Trophoblast cell (in vitro differentiated cells and primary cell): Measurements from ENCODE around the gene CHST5.

Source experiments
- DNase-seq, 2 donors: peaks; one replicate each; pipeline ENCODE4 v3.0.0-alpha.2; 2016
- H2AFZ ChIP-seq: 2 replicates; pipeline ENCODE4 v1.6.1; 2013; ENCODE audit warnings: low read length, moderate library complexity, mild to moderate bottlenecking; ENCODE audit not compliant: insufficient read depth, poor library complexity
- H2AK5ac ChIP-seq: 2 replicates; pipeline ENCODE4 v1.6.1; 2013; ENCODE audit warnings: mild to moderate bottlenecking, low read length
- H2BK120ac ChIP-seq: 2 replicates; pipeline ENCODE4 v1.6.1; 2013; ENCODE audit warnings: low read length, mild to moderate bottlenecking, moderate library complexity; ENCODE audit not compliant: insufficient read depth, poor library complexity
- H2BK12ac ChIP-seq: 2 replicates; pipeline ENCODE4 v1.6.1; 2013; ENCODE audit warnings: mild to moderate bottlenecking, low read length, moderate library complexity
- H2BK5ac ChIP-seq: 2 replicates; pipeline ENCODE4 v1.6.1; 2013; ENCODE audit warnings: low read length, low read depth, moderate library complexity, mild to moderate bottlenecking; ENCODE audit not compliant: poor library complexity
- H3K14ac ChIP-seq: 2 replicates; pipeline ENCODE4 v1.6.1; 2013; ENCODE audit warnings: mild to moderate bottlenecking, low read length
- H3K18ac ChIP-seq: 2 replicates; pipeline ENCODE4 v1.6.1; 2013; ENCODE audit warnings: mild to moderate bottlenecking, low read length
- H3K23ac ChIP-seq: 2 replicates; pipeline ENCODE4 v1.6.1; 2013; ENCODE audit warnings: low read length
- H3K27ac ChIP-seq: 2 replicates; pipeline ENCODE4 v1.5.1; 2013; ENCODE audit warnings: low read depth, mild to moderate bottlenecking, inconsistent platforms, low read length, moderate library complexity
- H3K27me3 ChIP-seq: 2 replicates; pipeline ENCODE4 v1.6.1; 2013; ENCODE audit warnings: inconsistent platforms, mild to moderate bottlenecking, low read length, moderate library complexity; ENCODE audit not compliant: insufficient read depth
- H3K36me3 ChIP-seq, 2 experiments: 1 replicate in 1 of 2; 2 replicates in 1 of 2; pipeline ENCODE4 v1.6.1; 2013; ENCODE audit warnings: low read length in 2 of 2, mild to moderate bottlenecking in 2 of 2, moderate library complexity in 1 of 2; ENCODE audit not compliant: insufficient read depth in 2 of 2, control insufficient read depth in 1 of 2
- H3K4ac ChIP-seq: 2 replicates; pipeline ENCODE4 v1.6.1; 2013; ENCODE audit warnings: low read depth, mild to moderate bottlenecking, low read length, moderate library complexity
- H3K4me1 ChIP-seq, 2 experiments: 1 replicate in 1 of 2; 2 replicates in 1 of 2; pipeline ENCODE4 v1.6.1; 2013; ENCODE audit warnings: low read length in 2 of 2, mild to moderate bottlenecking in 2 of 2, moderate library complexity in 1 of 2; ENCODE audit not compliant: insufficient read depth in 2 of 2, control insufficient read depth in 1 of 2
- H3K4me2 ChIP-seq: 2 replicates; pipeline ENCODE4 v1.6.1; 2013; ENCODE audit warnings: inconsistent platforms, mild to moderate bottlenecking, low read length, moderate library complexity
- H3K4me3 ChIP-seq: 2 replicates; pipeline ENCODE4 v1.5.1; 2013; ENCODE audit warnings: mild to moderate bottlenecking, low read depth, low read length, inconsistent platforms
- H3K79me1 ChIP-seq: one replicate; pipeline ENCODE4 v1.6.1; 2013; ENCODE audit warnings: low read length
- H3K79me2 ChIP-seq: 2 replicates; pipeline ENCODE4 v1.6.1; 2013; ENCODE audit warnings: low read length, mild to moderate bottlenecking; ENCODE audit not compliant: control insufficient read depth, insufficient read depth, poor library complexity
- H3K9ac ChIP-seq: 2 replicates; pipeline ENCODE4 v1.6.1; 2013; ENCODE audit warnings: mild to moderate bottlenecking, low read length
- H3K9me3 ChIP-seq: 2 replicates; pipeline ENCODE4 v1.6.1; 2013; ENCODE audit warnings: low read depth, mild to moderate bottlenecking, control low read depth, inconsistent platforms, low read length; ENCODE audit not compliant: insufficient read depth
- H4K12ac ChIP-seq: 2 replicates; pipeline ENCODE4 v1.6.1; 2013; ENCODE audit warnings: low read depth, mild to moderate bottlenecking, low read length, moderate library complexity
- H4K8ac ChIP-seq: 2 replicates; pipeline ENCODE4 v1.6.1; 2013; ENCODE audit warnings: low read depth, mild to moderate bottlenecking, low read length, moderate library complexity
- H4K91ac ChIP-seq: one replicate; pipeline ENCODE4 v1.6.1; 2013; ENCODE audit warnings: low read depth, mild to moderate bottlenecking, low read length, moderate library complexity
- WGBS: extraction: QIAGEN DNeasy Blood & Tissue Kit; methylation state at CpG from one replicate; pipeline ENCODE4 v1.1.7; 2013; ENCODE audit warnings: missing lambda C conversion rate; ENCODE audit not compliant: insufficient read length, insufficient coverage; ENCODE audit errors: extremely low coverage; 5-methylcytosine and 5-hydroxymethylcytosine counted together

Gene CHST5

GRCh38 chr16:75486676-75487313 lies 49.1 kb downstream of the CHST5 start:
- Histone ChIP-seq H4K8ac (no peak overlapping the region), H3K79me2 (no peaks in the 10 kb centered on the region), H2AK5ac (no peak overlapping the region), H3K23ac (no peak overlapping the region), H4K91ac (no peak overlapping the region), H3K4ac (no peak overlapping the region), H3K36me3 (no peaks in the 10 kb centered on the region), H2BK5ac (no peak overlapping the region), H3K4me1 (no peaks in the 10 kb centered on the region), H3K4me2 (no peak overlapping the region), H3K9ac (no peak overlapping the region), H3K4me3 (no peak overlapping the region), H3K27me3 (no peaks in the 10 kb centered on the region), H2AFZ (no peak overlapping the region), H3K9me3 (no peaks in the 10 kb centered on the region), H3K18ac (no peak overlapping the region), H4K12ac (no peak overlapping the region), H3K79me1 (no peaks in the 10 kb centered on the region), H3K27ac (no peak overlapping the region), H2BK12ac (no peak overlapping the region), H3K14ac (no peak overlapping the region), H2BK120ac (no peak overlapping the region)
- WGBS = no CpG with 5 or more reads among the region's 2 CpGs
- no peak for DNase-seq

GRCh38 chr16:75486014-75486675 lies 49.8 kb downstream of the CHST5 start:
- Histone ChIP-seq H3K14ac (no peak overlapping the region), H3K79me1 (no peaks in the 10 kb centered on the region), H3K79me2 (no peaks in the 10 kb centered on the region), H3K23ac (no peak overlapping the region), H2BK12ac (no peak overlapping the region), H4K8ac (no peak overlapping the region), H4K91ac (no peak overlapping the region), H2BK5ac (no peak overlapping the region), H3K27me3 (no peaks in the 10 kb centered on the region), H3K9ac (no peak overlapping the region), H3K36me3 (no peaks in the 10 kb centered on the region), H2AK5ac (no peak overlapping the region), H3K4me3 (no peak overlapping the region), H3K9me3 (no peaks in the 10 kb centered on the region), H2BK120ac (no peak overlapping the region), H3K18ac (no peak overlapping the region), H4K12ac (no peak overlapping the region), H3K4me2 (no peak overlapping the region), H3K4me1 (no peaks in the 10 kb centered on the region), H3K4ac (no peak overlapping the region), H3K27ac (no peak overlapping the region), H2AFZ (no peak overlapping the region)
- no CpG with 5 or more reads among the region's 9 CpGs for WGBS
- peak; percentile 77 to 83 for DNase-seq

GRCh38 chr16:75485230-75486013 lies 50.5 kb downstream of the CHST5 start:
- H4K8ac ChIP-seq = no peak overlapping the region
- no peak overlapping the region for H3K23ac ChIP-seq
- H3K4me2 ChIP-seq = no peak overlapping the region
- no peak overlapping the region for H4K12ac ChIP-seq
- no peak overlapping the region for H2AFZ ChIP-seq
- no peak overlapping the region for H2BK12ac ChIP-seq
- H3K14ac ChIP-seq = no peak overlapping the region
- no peak overlapping the region for H3K4me3 ChIP-seq
- no peaks in the 10 kb centered on the region for H3K79me2 ChIP-seq
- H3K27me3 ChIP-seq = no peaks in the 10 kb centered on the region
- H3K79me1 ChIP-seq = no peaks in the 10 kb centered on the region
- DNase-seq = no peak
- H2BK120ac ChIP-seq = no peak overlapping the region
- no peaks in the 10 kb centered on the region for H3K36me3 ChIP-seq
- no peak overlapping the region for H4K91ac ChIP-seq
- H2BK5ac ChIP-seq = no peak overlapping the region
- H3K9ac ChIP-seq = no peak overlapping the region
- no peak overlapping the region for H3K18ac ChIP-seq
- H3K9me3 ChIP-seq = no peaks in the 10 kb centered on the region
- H3K4ac ChIP-seq = no peak overlapping the region
- no peaks in the 10 kb centered on the region for H3K4me1 ChIP-seq
- no peak overlapping the region for H3K27ac ChIP-seq
- no peak overlapping the region for H2AK5ac ChIP-seq
- 100% methylated on average over 1 of the region's 7 CpGs for WGBS

GRCh38 chr16:75483222-75483621 lies 52.7 kb downstream of the CHST5 start:
- DNase-seq = peak; percentile 74 to 78
- H3K79me2 ChIP-seq = no peaks in the 10 kb centered on the region
- H4K8ac ChIP-seq = no peak overlapping the region
- H3K9me3 ChIP-seq = no peaks in the 10 kb centered on the region
- no peak overlapping the region for H4K91ac ChIP-seq
- no peak overlapping the region for H3K4me2 ChIP-seq
- no peaks in the 10 kb centered on the region for H3K36me3 ChIP-seq
- no peak overlapping the region for H3K18ac ChIP-seq
- no peak overlapping the region for H2AK5ac ChIP-seq
- no peaks in the 10 kb centered on the region for H3K79me1 ChIP-seq
- no peak overlapping the region for H3K4me3 ChIP-seq
- H3K4me1 ChIP-seq = no peaks in the 10 kb centered on the region
- H2AFZ ChIP-seq = no peak overlapping the region
- H2BK12ac ChIP-seq = no peak overlapping the region
- WGBS = no CpG with 5 or more reads among the region's 2 CpGs
- H3K23ac ChIP-seq = no peak overlapping the region
- H2BK120ac ChIP-seq = no peak overlapping the region
- no peak overlapping the region for H3K4ac ChIP-seq
- no peak overlapping the region for H3K14ac ChIP-seq
- H3K27ac ChIP-seq = no peak overlapping the region
- H3K9ac ChIP-seq = no peak overlapping the region
- no peaks in the 10 kb centered on the region for H3K27me3 ChIP-seq
- no peak overlapping the region for H2BK5ac ChIP-seq
- H4K12ac ChIP-seq = no peak overlapping the region
